Osteoblast (primary cell): ENCODE data around the gene SFXN2. TPM values are rescaled to one million over a fixed set of nuclear protein-coding genes. Genes with fewer than 3 reads are reported as not detected.

Experiments used
- DNase-seq: peaks from one replicate; pipeline ENCODE4 v3.0.0; 2011; ENCODE audit warnings: low spot score, mixed read lengths; ENCODE audit not compliant: insufficient read length; ENCODE audit errors: missing footprints
- H2AFZ ChIP-seq: 2 replicates; pipeline ENCODE4 v1.6.0; 2011; ENCODE audit warnings: mild to moderate bottlenecking, low read length
- H3K27ac ChIP-seq: 2 replicates; pipeline ENCODE4 v1.5.1; 2011; ENCODE audit warnings: mild to moderate bottlenecking, low read depth, low read length, moderate library complexity
- H3K27me3 ChIP-seq: 2 replicates; pipeline ENCODE4 v1.6.0; 2012; ENCODE audit warnings: mild to moderate bottlenecking, control low read depth, inconsistent platforms, low read length, moderate library complexity; ENCODE audit not compliant: insufficient read depth
- H3K36me3 ChIP-seq: 2 replicates; pipeline ENCODE4 v1.5.1; 2011; ENCODE audit warnings: mild to moderate bottlenecking, low read length, control low read depth, moderate library complexity; ENCODE audit not compliant: insufficient read depth
- H3K4me1 ChIP-seq: 2 replicates; pipeline ENCODE4 v1.5.1; 2011; ENCODE audit warnings: mild to moderate bottlenecking, low read length, control low read depth, moderate library complexity; ENCODE audit not compliant: insufficient read depth
- H3K4me2 ChIP-seq: 2 replicates; pipeline ENCODE4 v1.6.0; 2011; ENCODE audit warnings: mild to moderate bottlenecking, low read length; ENCODE audit not compliant: insufficient read depth
- H3K4me3 ChIP-seq: fragments of 200-600 bp; sonication (generic); 3 replicates; pipeline ENCODE4 v1.5.1; 2012; ENCODE audit warnings: mild to moderate bottlenecking, low read length, inconsistent platforms; ENCODE audit not compliant: insufficient read depth
- H3K79me2 ChIP-seq: 2 replicates; pipeline ENCODE4 v1.6.0; 2012; ENCODE audit warnings: mild to moderate bottlenecking, low read length, control low read depth, inconsistent platforms; ENCODE audit not compliant: insufficient read depth
- H3K9me3 ChIP-seq: 2 replicates; pipeline ENCODE4 v1.5.1; 2011; ENCODE audit warnings: low read depth, low read length, control low read depth
- H4K20me1 ChIP-seq: 2 replicates; pipeline ENCODE4 v1.6.0; 2012; ENCODE audit warnings: mild to moderate bottlenecking, low read length, control low read depth; ENCODE audit not compliant: insufficient read depth
- CTCF ChIP-seq: IDR thresholded peaks from 2 replicates; pipeline ENCODE4 v1.5.1; 2011; ENCODE audit warnings: mild to moderate bottlenecking, low read depth, low read length, moderate library complexity; ENCODE audit errors: extremely low read depth
- total RNA-seq: library from RNA; depleted of rRNA; stranded (reverse); fragments of >200 nt; gene quantifications from 2 replicates; pipeline ENCODE4 v1.2.3, GENCODE V29; 2012

The SFXN2 gene
- total RNA-seq, 1 donor = 3.6 TPM

- H3K27me3 ChIP-seq = no peaks in the 10 kb centered on the region
- H2AFZ ChIP-seq = no peak overlapping the region
- no peaks in the 10 kb centered on the region for H3K9me3 ChIP-seq
- no peaks in the 10 kb centered on the region for H3K36me3 ChIP-seq
- peaks cover 23% of the 10 kb centered on the region for H3K4me1 ChIP-seq
- no peak overlapping the region for H3K4me3 ChIP-seq
- peak overlapping the region; percentile 78 for H3K4me2 ChIP-seq
- H3K27ac ChIP-seq = peak overlapping the region; percentile 93
- peaks cover 69% of the 10 kb centered on the region for H3K79me2 ChIP-seq
- TF ChIP-seq CTCF = no peak
- H4K20me1 ChIP-seq = no peaks in the 10 kb centered on the region
- no peak for DNase-seq
Observed at GRCh38 chr10:102712089-102712488, 2.3 kb upstream of the SFXN2 start.

GRCh38 chr10:102712843-102713538 is 1.4 kb upstream of the SFXN2 start:
- H3K36me3 ChIP-seq = no peaks in the 10 kb centered on the region
- no peaks in the 10 kb centered on the region for H3K9me3 ChIP-seq
- H3K27me3 ChIP-seq = no peaks in the 10 kb centered on the region
- H3K4me3 ChIP-seq = peak overlapping the region; percentile 89
- H3K79me2 ChIP-seq = peaks cover 63% of the 10 kb centered on the region
- peak overlapping the region; percentile 93 for H3K27ac ChIP-seq
- H2AFZ ChIP-seq = peak overlapping the region; percentile 88
- peaks cover 23% of the 10 kb centered on the region for H3K4me1 ChIP-seq
- no peaks in the 10 kb centered on the region for H4K20me1 ChIP-seq
- DNase-seq = no peak
- peak overlapping the region; percentile 78 for H3K4me2 ChIP-seq
- no peak for TF ChIP-seq CTCF

DNA sequence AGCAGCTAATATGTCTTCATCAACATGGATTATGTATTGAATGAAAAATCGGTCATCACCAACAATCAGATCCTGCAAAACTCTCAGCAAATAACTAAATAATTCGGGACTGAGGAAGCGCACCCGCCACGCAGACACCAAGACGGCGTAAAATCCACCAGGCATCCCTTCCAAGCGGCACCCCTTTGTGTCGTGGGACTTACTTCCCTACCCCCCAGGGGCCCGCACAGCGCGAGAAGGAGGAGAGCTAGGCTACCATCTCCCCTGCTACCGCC is 960 bp upstream of the SFXN2 start:
- H2AFZ ChIP-seq = peak overlapping the region; percentile 88
- H3K4me2 ChIP-seq = peak overlapping the region; percentile 78
- H3K27me3 ChIP-seq = no peaks in the 10 kb centered on the region
- peak overlapping the region; percentile 89 for H3K4me3 ChIP-seq
- DNase-seq = no peak
- peaks cover 23% of the 10 kb centered on the region for H3K4me1 ChIP-seq
- no peaks in the 10 kb centered on the region for H3K9me3 ChIP-seq
- TF ChIP-seq CTCF = no peak
- no peaks in the 10 kb centered on the region for H3K36me3 ChIP-seq
- peaks cover 61% of the 10 kb centered on the region for H3K79me2 ChIP-seq
- no peaks in the 10 kb centered on the region for H4K20me1 ChIP-seq
- peak overlapping the region; percentile 93 for H3K27ac ChIP-seq

- H3K4me3 ChIP-seq = peak within 1 kb of the TSS; percentile 89
- peak; percentile 99 for DNase-seq
- no peaks in the 10 kb centered on the region for H3K36me3 ChIP-seq
- peak within 1 kb of the TSS; percentile 95 for H2AFZ ChIP-seq
- H4K20me1 ChIP-seq = no peaks in the 10 kb centered on the region
- peak within 1 kb of the TSS; percentile 90 for H3K4me2 ChIP-seq
- H3K9me3 ChIP-seq = no peaks in the 10 kb centered on the region
- H3K4me1 ChIP-seq = peaks cover 23% of the 10 kb centered on the region
- H3K79me2 ChIP-seq = peaks cover 58% of the 10 kb centered on the region
- H3K27me3 ChIP-seq = no peaks in the 10 kb centered on the region
- peak within 1 kb of the TSS; percentile 93 for H3K27ac ChIP-seq
- peak; percentile 55 for TF ChIP-seq CTCF
Observed at GRCh38 chr10:102713814-102714620, 419 bp upstream of the SFXN2 start, which contains the start of gene ARL3. Gene ARL3, minus strand, starts transcription at chr10:102714397. Its CDS starts 122 bp downstream, at chr10:102714275.
